B cell (primary cell): Measurements from ENCODE around the gene EXOC4.

Experiments
- EZH2 ChIP-seq: IDR thresholded peaks from 2 replicates; pipeline ENCODE4 v1.6.1; 2012; ENCODE audit warnings: borderline replicate concordance, low read depth, mild to moderate bottlenecking, moderate library complexity, low read length; ENCODE audit not compliant: insufficient read depth, poor library complexity, severe bottlenecking
- TF ChIP-seq, protein P1 (sequence below): fragments of 200-600 bp; IDR thresholded peaks from one replicate; pipeline ENCODE4 v1.8.0; 2022; ENCODE audit warnings: antibody characterized with exemption, mild to moderate bottlenecking

DNA sequence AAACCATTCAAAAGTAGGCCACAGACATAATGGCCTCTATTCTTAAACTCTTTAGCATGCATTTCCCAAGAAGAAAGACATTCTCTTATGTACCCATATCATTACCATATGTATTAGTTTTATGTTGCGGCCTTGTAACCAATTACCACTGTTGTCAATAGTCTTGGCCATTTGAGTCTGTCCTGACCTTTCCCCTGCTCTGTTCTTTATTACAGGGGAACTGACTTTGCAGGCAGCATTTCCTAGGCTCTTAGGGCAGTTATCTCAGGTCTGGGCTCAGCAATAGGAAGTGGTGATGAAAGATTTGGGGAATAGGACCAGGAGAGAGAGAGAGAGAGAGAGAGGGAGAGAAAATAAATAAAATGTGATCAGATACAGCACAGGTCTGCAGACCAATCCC lies 679.7 kb downstream of the EXOC4 start:
- TF ChIP-seq, protein P1, sequence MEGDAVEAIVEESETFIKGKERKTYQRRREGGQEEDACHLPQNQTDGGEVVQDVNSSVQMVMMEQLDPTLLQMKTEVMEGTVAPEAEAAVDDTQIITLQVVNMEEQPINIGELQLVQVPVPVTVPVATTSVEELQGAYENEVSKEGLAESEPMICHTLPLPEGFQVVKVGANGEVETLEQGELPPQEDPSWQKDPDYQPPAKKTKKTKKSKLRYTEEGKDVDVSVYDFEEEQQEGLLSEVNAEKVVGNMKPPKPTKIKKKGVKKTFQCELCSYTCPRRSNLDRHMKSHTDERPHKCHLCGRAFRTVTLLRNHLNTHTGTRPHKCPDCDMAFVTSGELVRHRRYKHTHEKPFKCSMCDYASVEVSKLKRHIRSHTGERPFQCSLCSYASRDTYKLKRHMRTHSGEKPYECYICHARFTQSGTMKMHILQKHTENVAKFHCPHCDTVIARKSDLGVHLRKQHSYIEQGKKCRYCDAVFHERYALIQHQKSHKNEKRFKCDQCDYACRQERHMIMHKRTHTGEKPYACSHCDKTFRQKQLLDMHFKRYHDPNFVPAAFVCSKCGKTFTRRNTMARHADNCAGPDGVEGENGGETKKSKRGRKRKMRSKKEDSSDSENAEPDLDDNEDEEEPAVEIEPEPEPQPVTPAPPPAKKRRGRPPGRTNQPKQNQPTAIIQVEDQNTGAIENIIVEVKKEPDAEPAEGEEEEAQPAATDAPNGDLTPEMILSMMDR: no peak
- no peak for TF ChIP-seq EZH2
